Stomach (tissue), 4 donors: ENCODE data around the gene ANKRD42.

Experiments used
- CTCF ChIP-seq, 7 experiments: fragments of 450-650 bp in 4 of 7; fragments of 200-600 bp in 3 of 7; sonication (generic) in 3 of 7; IDR thresholded peaks; one replicate each; pipeline ENCODE4 v1.5.1; 2016 to 2019; ENCODE audit warnings: antibody characterized with exemption in 7 of 7, control low read depth in 2 of 7, mild to moderate bottlenecking in 1 of 7
- EP300 ChIP-seq: sonication (generic); formaldehyde crosslinking; IDR thresholded peaks from one replicate; pipeline ENCODE4 v1.6.1; 2017; ENCODE audit warnings: antibody characterized with exemption
- POLR2A ChIP-seq, 4 donors: fragments of 450-650 bp; IDR thresholded peaks; one replicate each; pipeline ENCODE4 v1.6.1; 2016; ENCODE audit warnings: antibody characterized with exemption in 4 of 4, control low read depth in 2 of 4, mild to moderate bottlenecking in 1 of 4, moderate library complexity in 1 of 4
- POLR2AphosphoS5 ChIP-seq, 3 donors: sonication (generic); formaldehyde crosslinking; IDR thresholded peaks; one replicate each; pipeline ENCODE4 v1.6.1; 2016; ENCODE audit warnings: antibody characterized with exemption in 3 of 3

- TF ChIP-seq CTCF (IDR thresholded peaks at IDR 0.05) (no peak), EP300 (no peak), POLR2A (IDR thresholded peaks at IDR 0.05) (no peak), POLR2AphosphoS5 (IDR thresholded peaks at IDR 0.05) (no peak)
Measured at GRCh38 chr11:83185767-83186166, 7.7 kb upstream of the ANKRD42 start.
